ENCODE measurements around the gene HIGD1B. TPM values are rescaled to one million over a fixed set of nuclear protein-coding genes. Genes with fewer than 3 reads are reported as not detected.

The HIGD1B gene
- total RNA-seq, 4 donors from 2014 or later = 2.8 TPM; not detected in 3

DNA sequence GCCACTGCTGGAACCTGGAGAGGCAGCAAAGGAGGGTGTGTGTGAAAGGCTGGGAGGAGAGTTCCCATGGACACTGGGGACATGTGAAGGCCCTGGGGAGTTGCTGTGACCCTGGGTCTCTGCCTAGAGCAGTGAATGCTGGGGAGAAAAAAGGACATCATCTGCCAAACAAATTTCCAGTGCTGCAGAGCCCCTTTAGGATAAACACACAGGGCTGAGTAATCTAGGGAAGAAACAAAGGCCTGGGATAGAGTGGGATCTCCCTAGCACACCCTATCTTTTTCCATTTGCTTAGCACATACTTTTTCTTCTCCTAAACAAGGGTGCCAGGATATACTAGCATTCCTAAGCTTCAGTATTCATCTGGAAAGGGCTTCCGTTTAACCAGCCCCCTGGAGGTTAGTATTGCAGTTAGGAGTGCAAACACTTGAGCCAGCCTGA is 3.3 kb upstream of the HIGD1B start:
- TF ChIP-seq, protein P1, sequence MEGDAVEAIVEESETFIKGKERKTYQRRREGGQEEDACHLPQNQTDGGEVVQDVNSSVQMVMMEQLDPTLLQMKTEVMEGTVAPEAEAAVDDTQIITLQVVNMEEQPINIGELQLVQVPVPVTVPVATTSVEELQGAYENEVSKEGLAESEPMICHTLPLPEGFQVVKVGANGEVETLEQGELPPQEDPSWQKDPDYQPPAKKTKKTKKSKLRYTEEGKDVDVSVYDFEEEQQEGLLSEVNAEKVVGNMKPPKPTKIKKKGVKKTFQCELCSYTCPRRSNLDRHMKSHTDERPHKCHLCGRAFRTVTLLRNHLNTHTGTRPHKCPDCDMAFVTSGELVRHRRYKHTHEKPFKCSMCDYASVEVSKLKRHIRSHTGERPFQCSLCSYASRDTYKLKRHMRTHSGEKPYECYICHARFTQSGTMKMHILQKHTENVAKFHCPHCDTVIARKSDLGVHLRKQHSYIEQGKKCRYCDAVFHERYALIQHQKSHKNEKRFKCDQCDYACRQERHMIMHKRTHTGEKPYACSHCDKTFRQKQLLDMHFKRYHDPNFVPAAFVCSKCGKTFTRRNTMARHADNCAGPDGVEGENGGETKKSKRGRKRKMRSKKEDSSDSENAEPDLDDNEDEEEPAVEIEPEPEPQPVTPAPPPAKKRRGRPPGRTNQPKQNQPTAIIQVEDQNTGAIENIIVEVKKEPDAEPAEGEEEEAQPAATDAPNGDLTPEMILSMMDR (IDR thresholded peaks at IDR 0.05; ENCODE audit: low read depth) = no peak

DNA sequence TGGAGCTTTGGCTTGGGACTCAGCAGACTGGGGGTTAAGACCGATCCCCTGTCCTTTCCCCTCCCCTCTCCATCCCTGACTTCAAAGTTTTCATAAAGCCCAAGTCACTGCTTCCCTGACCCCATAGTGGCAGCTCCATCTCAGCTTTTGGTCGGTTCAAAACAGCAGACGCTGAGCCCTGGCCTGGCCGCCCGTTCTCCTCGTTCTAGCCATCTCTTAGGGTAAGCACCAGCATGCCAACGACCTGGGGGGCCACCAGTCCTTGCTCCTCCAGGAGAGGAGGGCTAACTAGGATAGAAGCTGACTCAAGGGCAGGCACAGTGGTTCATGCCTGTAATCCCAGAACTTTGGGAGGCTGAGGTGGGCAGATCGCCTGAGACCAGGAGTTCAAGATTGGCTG is 1.5 kb upstream of the HIGD1B start:
- TF ChIP-seq, protein P1 (IDR thresholded peaks at IDR 0.05; ENCODE audit: low read depth) = no peak

DNA sequence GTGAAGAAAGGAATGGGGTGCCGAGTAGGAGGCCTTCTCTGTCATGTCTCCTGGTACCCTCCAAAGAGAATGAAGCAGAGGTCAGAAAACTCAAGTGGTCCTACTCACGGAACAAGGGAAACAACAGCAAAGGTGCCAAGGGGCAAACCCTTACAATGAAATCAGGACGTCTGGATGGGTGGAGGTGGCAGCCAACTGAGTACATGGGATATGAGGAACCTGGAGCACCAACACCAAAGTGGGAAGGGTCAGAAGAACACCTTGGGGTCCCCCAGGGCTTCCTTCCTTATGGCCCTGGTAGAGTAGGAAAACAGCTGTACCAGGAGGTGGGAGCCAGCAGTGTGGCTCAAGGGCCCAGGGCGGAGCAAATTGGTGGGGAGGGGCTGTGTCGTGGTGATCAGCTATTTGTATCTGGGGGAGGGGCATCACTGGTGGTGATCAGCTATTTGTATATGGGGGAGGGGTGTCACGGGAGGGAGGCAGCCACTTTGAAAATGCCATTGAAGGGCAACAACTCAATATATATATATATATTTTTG is 643 bp downstream of the HIGD1B start:
- TF ChIP-seq, protein P1 (IDR thresholded peaks at IDR 0.05; ENCODE audit: low read depth) = no peak

DNA sequence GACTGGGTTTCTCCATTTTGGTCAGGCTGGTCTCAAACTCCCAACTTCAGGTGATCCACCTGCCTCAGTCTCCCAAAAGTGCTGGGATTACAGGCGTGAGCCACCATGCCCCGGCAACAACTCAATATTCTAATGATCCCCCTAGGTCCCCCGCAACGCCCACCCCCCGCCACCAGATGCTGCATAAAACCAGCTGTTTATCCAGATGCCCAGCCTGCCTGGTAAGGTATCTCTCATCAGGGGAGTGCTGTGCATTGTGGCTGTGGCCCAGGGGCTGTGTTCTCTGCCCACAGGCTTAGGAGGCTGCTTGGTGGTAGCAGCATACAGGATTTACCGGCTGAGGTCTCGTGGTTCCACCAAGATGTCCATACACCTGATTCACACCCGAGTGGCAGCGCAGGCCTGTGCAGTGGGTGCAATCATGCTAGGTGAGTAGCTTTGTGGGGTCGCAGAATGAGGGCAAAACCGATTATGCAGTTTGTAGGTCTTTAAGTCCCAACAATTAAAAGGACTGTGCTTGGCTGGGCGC is 1.3 kb downstream of the HIGD1B start:
- TF ChIP-seq, protein P1 (IDR thresholded peaks at IDR 0.05; ENCODE audit: low read depth) = no peak

DNA sequence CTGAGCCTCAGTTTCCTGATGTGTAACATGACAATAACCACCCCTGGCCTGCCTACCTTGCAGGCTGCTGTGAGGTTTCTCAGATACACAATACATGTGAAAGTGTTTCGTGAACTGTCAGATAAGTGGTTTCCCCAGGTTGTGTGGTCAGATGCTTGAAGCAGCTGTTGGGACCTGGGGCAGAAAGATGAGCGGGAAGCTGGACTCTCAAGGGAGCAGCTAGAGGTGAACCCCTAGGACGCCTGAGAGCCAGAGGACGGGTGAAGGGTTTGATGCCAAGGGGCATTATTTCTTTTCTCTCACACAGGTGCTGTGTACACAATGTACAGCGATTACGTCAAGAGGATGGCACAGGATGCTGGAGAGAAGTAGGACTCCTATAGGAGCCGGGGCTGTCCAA is 2.3 kb downstream of the HIGD1B start:
- TF ChIP-seq, protein P1 (IDR thresholded peaks at IDR 0.05; ENCODE audit: low read depth) = no peak

DNA sequence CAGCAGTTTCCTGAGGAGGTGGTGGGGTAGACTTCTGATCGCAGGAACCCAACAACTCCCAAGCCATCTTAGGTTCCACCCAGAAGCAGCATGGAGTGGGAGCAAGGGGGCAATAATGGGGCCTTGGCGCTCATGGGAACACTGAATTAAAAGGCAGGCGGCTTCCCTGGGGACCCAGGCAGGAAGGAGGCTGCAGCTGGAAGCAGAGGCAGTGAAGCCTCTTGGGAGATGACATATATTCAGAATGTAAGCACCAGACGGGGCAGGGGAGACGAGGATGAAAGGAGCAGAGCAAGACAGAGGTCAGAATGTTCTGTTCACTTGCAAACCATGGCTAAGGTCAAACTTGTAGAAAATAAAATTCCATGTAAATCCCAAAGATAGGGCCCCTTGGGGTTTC is 2.9 kb downstream of the HIGD1B start:
- TF ChIP-seq, protein P1 (IDR thresholded peaks at IDR 0.05; ENCODE audit: low read depth) = no peak

DNA sequence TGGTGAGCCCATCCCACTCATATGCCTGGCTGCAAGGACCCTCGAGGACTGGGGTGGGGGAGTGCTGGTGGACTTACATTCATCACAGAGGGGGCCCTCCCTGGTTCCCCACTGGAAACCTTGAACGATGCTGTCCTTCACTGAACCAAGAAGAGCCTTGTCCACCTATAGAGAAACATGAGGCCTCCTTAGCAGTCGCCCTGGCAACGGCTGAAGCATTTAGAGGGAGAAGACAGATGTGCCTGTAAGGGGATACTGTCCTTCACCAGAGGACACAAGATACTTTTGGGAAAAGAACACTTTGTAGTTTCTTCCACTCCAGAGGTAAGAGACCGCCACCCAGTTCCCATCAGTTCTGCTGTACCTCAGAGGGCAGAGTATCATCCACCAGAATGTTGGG is 6.5 kb downstream of the HIGD1B start:
- TF ChIP-seq, protein P1 (IDR thresholded peaks at IDR 0.05; ENCODE audit: low read depth) = no peak

Measured in subcutaneous adipose tissue (tissue), 4 donors.